HG03196 (cell line): Measurements from ENCODE around the gene TSPAN18.

Experiments used
- ATAC-seq: cut with Tn5 transposase; IDR thresholded peaks from one replicate; pipeline ENCODE4 v1.9.1; 2021; ENCODE audit not compliant: unreplicated experiment

The TSPAN18 gene

DNA sequence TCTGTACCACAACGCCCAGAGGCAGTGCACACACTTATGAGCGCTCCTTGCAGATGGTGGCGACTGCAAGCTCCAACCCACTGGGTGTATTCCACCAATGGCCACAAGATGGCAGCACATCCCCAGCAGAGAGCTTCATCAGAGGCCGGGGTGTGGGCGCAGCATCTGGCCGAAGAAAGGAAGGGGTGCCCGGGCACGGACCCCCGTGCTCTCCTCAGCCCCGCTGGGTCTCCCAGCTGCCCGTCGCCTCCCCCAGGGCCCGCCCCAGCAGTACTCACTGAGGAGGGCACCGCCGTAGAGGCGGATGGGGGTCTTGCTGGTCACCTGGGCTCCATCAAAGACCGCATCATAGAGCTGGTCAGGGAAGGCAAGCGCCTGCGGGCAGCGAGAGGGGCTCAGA, 209.8 kb downstream of the TSPAN18 start:
- no peak for ATAC-seq

DNA sequence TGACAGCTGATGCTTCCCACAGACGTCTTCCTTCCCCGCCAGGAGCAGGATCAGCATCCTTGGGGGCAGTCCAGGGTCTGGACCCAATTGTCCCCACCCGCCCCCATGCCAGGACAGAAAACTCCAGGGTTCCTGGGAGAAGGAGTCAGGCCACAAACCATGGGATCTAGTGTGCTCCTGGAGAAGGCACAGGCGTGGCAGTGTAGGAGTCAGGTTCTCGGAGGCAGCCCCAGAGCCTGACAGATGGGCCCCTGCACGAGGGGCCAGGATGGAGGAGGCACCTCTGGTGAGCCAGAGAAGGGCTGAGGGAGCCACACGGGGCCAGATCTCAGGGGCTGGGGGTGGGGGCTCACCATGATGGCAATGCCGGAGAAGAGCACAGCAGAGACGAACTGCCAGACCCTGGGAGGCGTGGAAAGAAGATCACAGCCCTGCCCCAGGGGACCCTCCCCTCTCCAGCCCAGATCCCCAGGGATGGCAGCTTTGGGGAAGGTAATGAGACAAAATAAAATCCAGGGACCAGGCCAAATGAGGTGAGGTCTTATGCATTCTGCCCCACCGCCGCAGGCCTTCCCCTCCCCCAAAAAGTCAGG, 210.3 kb downstream of the TSPAN18 start:
- ATAC-seq, result no peak

GRCh38 chr11:44938066-44938691, 211.4 kb downstream of the TSPAN18 start:
- ATAC-seq, result no peak

DNA sequence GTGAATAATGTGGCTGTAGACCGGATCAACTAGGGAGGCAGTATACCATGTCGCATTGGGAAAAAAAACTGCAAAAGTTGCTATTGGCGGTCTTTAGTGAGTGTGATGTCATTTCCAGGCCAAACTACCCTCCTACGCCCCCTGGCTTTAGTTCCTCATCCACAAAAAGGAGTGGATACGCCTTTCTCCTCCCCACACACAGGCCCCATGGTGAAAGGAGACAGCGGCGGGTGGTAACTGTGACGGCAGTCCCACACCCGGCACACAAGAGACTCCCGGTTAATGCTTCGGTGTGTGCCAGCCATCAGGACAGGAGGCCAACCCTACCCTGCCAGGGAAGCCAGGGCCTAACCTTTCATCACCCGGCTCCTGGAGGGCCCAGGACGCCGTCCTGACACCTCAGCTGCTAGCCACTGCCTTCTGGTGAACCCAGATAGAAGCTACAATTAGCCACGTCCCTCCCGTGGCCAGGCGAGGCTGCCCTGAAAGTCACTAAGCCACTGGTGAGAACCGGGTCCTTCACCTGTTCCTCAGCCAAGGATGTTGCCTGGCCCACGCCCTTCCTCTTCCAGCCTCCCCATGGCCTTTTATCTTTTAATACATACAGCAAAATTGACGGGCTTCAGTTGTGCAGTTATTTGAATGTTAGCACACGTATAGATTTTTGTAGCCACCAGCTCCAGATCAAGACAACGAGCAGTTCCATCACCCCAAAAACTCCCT, 213.1 kb downstream of the TSPAN18 start:
- ATAC-seq, result no peak

DNA sequence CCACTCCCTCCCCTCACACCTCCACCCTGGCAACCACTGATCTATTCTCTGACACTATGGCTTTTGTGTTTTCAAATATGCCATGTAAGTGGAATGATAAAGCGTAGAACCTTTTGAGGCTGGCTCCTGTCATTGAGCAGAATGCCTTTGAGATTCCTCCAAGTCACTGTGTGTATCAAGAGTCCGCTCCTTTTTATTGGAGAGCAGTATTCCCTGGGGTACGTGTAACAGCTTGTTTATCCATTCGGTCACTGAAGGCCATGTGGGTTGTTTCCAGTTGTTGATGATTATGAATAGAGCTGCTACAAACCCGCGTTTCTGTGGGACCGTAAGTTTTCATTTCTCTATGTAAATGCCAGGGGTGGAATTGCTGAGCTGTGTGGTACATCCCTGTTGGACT, 213.6 kb downstream of the TSPAN18 start:
- ATAC-seq, result no peak

DNA sequence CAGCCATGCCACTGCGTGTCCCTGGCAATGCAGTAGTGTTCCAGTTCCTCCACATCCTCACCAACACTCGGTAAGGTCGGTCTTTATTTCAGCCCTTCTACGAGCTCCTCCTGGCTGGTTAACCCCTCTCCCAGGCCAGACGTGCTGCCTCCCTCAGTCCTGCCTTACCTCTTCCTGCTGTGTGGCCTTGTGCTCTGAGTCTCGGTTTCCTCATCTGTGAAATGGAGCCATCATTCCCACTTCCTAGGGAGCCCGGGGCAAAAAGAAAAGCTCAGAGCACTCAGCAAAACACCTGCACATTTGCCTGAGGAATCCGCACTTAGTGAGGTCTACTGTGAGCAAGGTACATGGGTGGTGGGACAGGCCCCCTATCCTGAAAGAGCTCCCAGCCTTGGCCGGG, 214.1 kb downstream of the TSPAN18 start:
- ATAC-seq, result no peak

GRCh38 chr11:44941259-44942021, 214.7 kb downstream of the TSPAN18 start:
- no peak for ATAC-seq

DNA sequence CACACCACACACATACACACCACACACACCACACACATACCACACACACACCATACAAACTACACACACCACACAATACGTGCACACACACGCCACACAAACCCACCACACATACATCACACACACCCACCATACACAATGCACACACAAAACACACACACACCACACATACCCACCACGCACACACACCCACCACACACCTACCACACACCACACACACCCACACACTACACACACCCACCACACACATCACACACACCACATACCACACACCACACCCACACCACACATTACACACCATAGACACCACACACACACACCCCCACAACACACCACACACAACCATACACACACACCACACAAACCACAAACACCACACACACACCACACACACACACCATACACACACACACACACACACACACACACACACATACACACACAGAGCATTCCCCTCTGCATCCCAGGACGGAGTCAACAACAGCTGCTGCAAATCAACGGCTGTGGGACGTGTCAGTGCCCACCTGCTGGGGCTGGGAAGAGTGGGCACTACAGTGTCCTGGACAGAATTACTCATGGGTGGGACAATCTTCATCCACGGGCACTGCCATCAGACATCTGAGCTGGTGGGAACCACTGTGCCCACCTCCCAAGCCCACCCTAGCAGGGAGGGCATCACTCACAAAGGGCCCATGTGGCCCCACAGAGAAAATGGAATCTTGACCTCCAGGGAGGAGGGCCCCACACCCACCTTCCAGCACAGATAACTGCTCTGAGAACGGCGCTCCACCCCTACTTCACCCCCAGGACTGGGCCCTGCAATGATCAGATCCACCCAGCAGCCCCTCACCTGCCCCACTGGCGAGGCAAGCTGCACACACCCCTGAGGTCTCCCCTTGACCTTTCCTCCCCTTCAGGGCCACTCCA, 215.5 kb downstream of the TSPAN18 start:
- ATAC-seq, result no peak

DNA sequence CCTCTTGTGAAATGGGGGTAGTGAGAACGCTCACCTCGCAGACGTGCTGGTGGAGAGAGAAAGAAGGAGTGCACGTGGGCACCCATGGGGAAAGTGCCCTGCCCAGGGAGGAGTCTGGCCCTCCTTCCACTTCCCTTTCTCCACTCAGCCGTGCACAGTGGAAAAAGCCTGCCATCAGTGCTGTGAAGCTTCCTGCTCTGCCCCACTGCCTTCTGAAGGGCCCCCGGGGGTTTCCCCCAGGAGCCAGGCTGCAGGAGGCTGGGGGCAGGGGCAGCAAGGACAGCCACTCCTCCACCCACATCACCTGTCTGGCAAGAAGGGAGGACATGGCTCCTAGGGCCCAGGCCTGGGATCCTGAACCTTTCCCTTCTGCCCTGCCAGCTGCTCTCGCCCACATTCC, 216.4 kb downstream of the TSPAN18 start:
- no peak for ATAC-seq

GRCh38 chr11:44943696-44944095, 216.9 kb downstream of the TSPAN18 start:
- no peak for ATAC-seq

DNA sequence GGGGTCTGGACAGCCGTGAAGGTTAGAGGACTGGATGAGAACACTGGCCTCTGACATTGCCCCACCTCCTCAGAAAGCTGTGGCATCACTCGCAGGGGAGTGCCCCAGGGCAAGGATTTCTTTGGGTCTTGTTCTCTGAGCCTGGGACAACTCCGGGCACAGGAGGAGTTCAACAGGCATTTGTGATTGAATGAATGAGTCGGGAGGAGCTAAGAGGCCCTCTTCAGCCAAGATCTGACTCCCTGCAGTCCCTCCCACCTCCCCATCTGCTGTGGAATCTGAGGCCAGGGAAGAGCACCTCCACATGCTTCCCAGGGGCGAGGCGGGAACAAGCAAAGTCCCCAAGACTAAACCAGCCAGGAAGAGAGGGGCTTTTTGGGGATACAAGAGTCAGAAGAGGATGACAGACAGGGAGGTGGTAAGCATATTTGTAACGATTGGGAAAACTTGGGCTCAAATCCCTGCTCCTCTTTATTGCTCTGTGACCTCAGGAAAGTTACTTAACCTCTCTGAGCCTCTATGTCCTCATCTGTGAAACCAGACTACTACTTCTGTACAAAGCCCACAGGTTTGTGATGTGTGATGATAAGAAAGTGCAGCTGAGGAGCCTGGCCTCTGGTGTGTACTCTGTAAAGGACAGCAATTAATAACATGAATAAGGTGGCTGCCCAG, 217.6 kb downstream of the TSPAN18 start:
- no peak for ATAC-seq

DNA sequence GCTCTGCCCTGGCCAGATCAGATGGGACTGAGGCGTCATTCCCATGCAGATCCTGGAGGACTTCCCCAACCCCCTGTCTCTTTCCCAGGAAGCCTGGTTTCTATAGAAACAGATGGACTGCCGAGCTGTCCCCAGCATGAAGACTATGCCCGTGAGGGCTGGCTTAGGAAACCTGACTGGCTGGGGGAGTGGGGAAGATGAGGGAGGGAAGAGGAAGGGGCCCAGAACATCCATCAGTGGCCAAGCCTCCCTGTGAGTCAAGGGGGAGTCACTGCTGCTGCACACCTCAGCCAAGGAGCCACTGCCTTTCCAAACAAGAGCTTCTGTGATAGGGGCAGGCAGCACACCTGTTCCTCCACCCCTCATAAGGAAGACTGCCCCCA, 218.1 kb downstream of the TSPAN18 start:
- no peak for ATAC-seq

GRCh38 chr11:44945666-44946065, 218.9 kb downstream of the TSPAN18 start:
- ATAC-seq, result no peak

DNA sequence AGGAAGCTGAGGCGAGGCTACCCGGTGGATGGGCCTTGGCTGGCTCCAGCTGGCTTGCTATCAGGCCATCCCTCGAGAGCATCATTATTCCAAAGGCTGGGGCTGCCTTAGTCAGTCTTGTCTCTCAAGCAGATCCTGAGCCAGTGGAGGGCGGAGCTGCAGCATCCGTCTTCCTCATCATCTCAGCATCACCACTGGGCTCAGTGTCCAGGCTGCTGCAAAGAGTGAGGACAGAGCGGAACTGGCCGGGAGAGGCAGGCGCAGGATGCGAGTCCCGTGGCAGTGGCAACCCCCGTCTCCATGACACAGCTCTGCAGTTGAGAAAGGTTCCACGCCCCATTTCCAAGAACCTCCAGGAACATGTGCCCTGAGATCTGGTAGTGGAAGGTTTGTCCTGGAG, 219.5 kb downstream of the TSPAN18 start:
- ATAC-seq, result no peak

- ATAC-seq, result no peak
These were observed 220.4 kb downstream of the TSPAN18 start for GRCh38 chr11:44947114-44947513.

DNA sequence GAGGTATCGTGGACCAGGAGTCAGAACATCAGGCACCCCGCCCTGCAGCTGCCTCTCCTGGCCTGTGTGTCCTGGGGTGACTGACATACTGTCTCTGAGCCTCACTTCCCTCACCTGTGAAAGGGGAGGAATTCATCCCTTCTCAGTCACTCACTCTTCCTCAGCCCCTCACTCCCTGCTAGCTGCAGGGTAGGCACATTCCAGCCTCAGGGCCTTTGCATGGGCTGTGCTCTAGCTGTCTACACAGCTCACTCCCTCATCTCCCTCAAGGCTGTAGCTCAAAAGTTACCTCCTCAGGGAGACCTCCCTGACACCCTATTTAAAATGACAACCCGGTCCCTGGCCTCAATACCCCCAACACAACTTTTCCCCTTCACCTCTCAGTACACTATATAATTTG, 221.4 kb downstream of the TSPAN18 start:
- no peak for ATAC-seq

- ATAC-seq, result no peak
These were observed 222.6 kb downstream of the TSPAN18 start for GRCh38 chr11:44949160-44950030.

- no peak for ATAC-seq
These were observed 223.4 kb downstream of the TSPAN18 start for GRCh38 chr11:44950031-44950624.
